ENCODE data around the gene RYR2. TPM values are rescaled to one million over a fixed set of nuclear protein-coding genes. Genes with fewer than 3 reads are reported as not detected.

Gene RYR2
- total and polyA plus RNA-seq, 2 of the 8 experiments (the other 6 are each of a cell fraction or from before 2014, with no cell fraction given), result 1.3 to 4.4 TPM

GRCh38 chr1:237239248-237239647 is 197.3 kb downstream of the RYR2 start:
- H3K9ac ChIP-seq (replicated peaks in 1 of 4; ENCODE audit: extremely low read depth in 1 of 4, low read depth in 3 of 4, low read length in 3 of 4), result 0 out of 7 replicates have a peak overlapping the region, but pooled peaks of 1 of the 4 experiments have one; percentile 12
- ChIA-PET CTCF (ENCODE audit: partially characterized antibody) (interaction anchor here (1.8 kb wide), 1 partner anchor 19 kb away, joined by 4 read pairs; no protein-coding TSS in a partner anchor), POLR2A (ENCODE audit: partially characterized antibody) (interaction anchor here (0.7 to 2.3 kb wide), 4 partner anchors 11 to 443 kb away, joined by 3 to 8 read pairs (median 3); no protein-coding TSS in a partner anchor)
- H3K4ac ChIP-seq (replicated peaks; ENCODE audit: insufficient read length, low read depth, low read length), result no peak overlapping the region
- H2BK5ac ChIP-seq (ENCODE audit: low read depth, low read length), result no peak overlapping the region
- H3K79me1 ChIP-seq (ENCODE audit: low read depth, low read length), result no peaks in the 10 kb centered on the region; the same call in 1 of the 2 replicates
- peak overlapping the region in 1 of 4 experiments; percentile 8; a peak in 1 of 8 replicates for H3K4me3 ChIP-seq (ENCODE audit: extremely low read depth in 1 of 4, insufficient read depth in 2 of 4, low read depth in 3 of 4, low read length in 4 of 4)
- no peaks in the 10 kb centered on the region for H3K23me2 ChIP-seq (ENCODE audit: low read depth, low read length)
- H3K27me3 ChIP-seq (replicated peaks in 1 of 4; ENCODE audit: control insufficient read depth in 3 of 4, extremely low read depth in 1 of 4, insufficient read depth in 3 of 4, low read length in 3 of 4), result no peaks in the 10 kb centered on the region
- peak overlapping the region; percentile 38 for H4K5ac ChIP-seq (ENCODE audit: insufficient read length, low read depth, low read length)
- H2BK120ac ChIP-seq (replicated peaks; ENCODE audit: low read depth, low read length), result no peak overlapping the region
- no peaks in the 10 kb centered on the region for H4K20me1 ChIP-seq (replicated peaks in 1 of 2; ENCODE audit: control insufficient read depth in 1 of 2, insufficient read depth in 2 of 2, low read length in 2 of 2)
- H3K36me3 ChIP-seq (ENCODE audit: control insufficient read depth in 2 of 4, insufficient read depth in 4 of 4, low read length in 3 of 4), result no peaks in the 10 kb centered on the region
- no peak overlapping the region for H2AK5ac ChIP-seq (ENCODE audit: low read depth, low read length)
- peak in 1 of 2 experiments; percentile 29 for DNase-seq (ENCODE audit: low read depth in 1 of 2, low spot score in 2 of 2)
- H4K91ac ChIP-seq (replicated peaks; ENCODE audit: insufficient read length, low read length), result no peak overlapping the region
- peaks cover 0 to 11% (median 2%) of the 10 kb centered on the region in 4 experiments; a peak in 2 of 7 replicates for H3K4me1 ChIP-seq (replicated peaks in 1 of 4; ENCODE audit: control insufficient read depth in 3 of 4, insufficient read depth in 4 of 4, low read length in 3 of 4)
- H3K18ac ChIP-seq (ENCODE audit: extremely low read depth, low read length), result no peak overlapping the region; the same call in 1 of the 2 replicates
- WGBS, 2 experiments (ENCODE audit: extremely low coverage in 1 of 2, insufficient coverage in 1 of 2, insufficient read length in 1 of 2, insufficient replicate concordance in 2 of 2, low coverage in 1 of 2, low lambda C conversion rate in 2 of 2, missing lambda C conversion rate in 1 of 2), result 49% methylated on average over 6 of the region's 6 CpGs; no CpG with 5 or more reads in 1 of the 2 experiments
- H3K4me2 ChIP-seq (ENCODE audit: insufficient read depth in 1 of 2, low read depth in 2 of 2, low read length in 2 of 2), result peak overlapping the region in 1 of 2 experiments; percentile 50; a peak in 2 of 4 replicates
- H3K23ac ChIP-seq (ENCODE audit: insufficient read length), result no peak overlapping the region
- no peak overlapping the region for H2BK15ac ChIP-seq (ENCODE audit: low read length)
- H2AFZ ChIP-seq (ENCODE audit: low read length), result no peak overlapping the region
- H3K9me3 ChIP-seq (ENCODE audit: insufficient read depth in 2 of 2, low read depth in 1 of 2, low read length in 1 of 2), result no peaks in the 10 kb centered on the region; a peak in 1 of 4 replicates
- H2BK12ac ChIP-seq (ENCODE audit: low read depth, low read length), result 0 out of 2 replicates have a peak overlapping the region, but pooled peaks have one; percentile 78
- H3K27ac ChIP-seq (ENCODE audit: low read depth, low read length), result peak overlapping the region; percentile 55; the same call in 1 of the 2 replicates
- H3K56ac ChIP-seq (replicated peaks; ENCODE audit: insufficient read length, low read depth, low read length), result no peak overlapping the region
- no peak overlapping the region for H3K14ac ChIP-seq (ENCODE audit: insufficient read length)
- H2BK20ac ChIP-seq (ENCODE audit: low read length), result no peak overlapping the region
- FAIRE-seq, result peak; percentile 80
- no peaks in the 10 kb centered on the region for H3K79me2 ChIP-seq (ENCODE audit: control insufficient read depth in 1 of 2, insufficient read depth in 2 of 2, low read length in 2 of 2)
- H4K8ac ChIP-seq (ENCODE audit: extremely low read depth, insufficient read depth, low read length), result no peak overlapping the region
- no peak for TF ChIP-seq FOSL1 (IDR thresholded peaks at IDR 0.05; ENCODE audit: insufficient read depth, low read depth, low read length)
- no peak for TF ChIP-seq MAFK (IDR thresholded peaks at IDR 0.05; ENCODE audit: low read depth, low read length)
- no peak for TF ChIP-seq SAP30 (IDR thresholded peaks at IDR 0.05; ENCODE audit: insufficient read depth, insufficient replicate concordance, low read length)
- TF ChIP-seq NRF1 (IDR thresholded peaks at IDR 0.05; ENCODE audit: low read depth, low read length), result no peak
- 0 out of 2 replicates have a peak, but pooled peaks have one; percentile 61 for TF ChIP-seq TCF12 (IDR thresholded peaks at IDR 0.05; ENCODE audit: low read depth, low read length)
- TF ChIP-seq CBX5 (IDR thresholded peaks at IDR 0.05; ENCODE audit: low read depth, low read length), result no peak
- TF ChIP-seq HDAC2 (IDR thresholded peaks at IDR 0.05; ENCODE audit: borderline replicate concordance in 1 of 2, low read depth in 2 of 2, low read length in 2 of 2), result peak in 1 of 2 experiments; percentile 35; a peak in 1 of 4 replicates
- TF ChIP-seq USF2 (IDR thresholded peaks at IDR 0.05; ENCODE audit: low read length), result no peak
- no peak for TF ChIP-seq SP1 (IDR thresholded peaks at IDR 0.05; ENCODE audit: low read depth, low read length)
- no peak for TF ChIP-seq EP300 (IDR thresholded peaks at IDR 0.05; ENCODE audit: borderline replicate concordance in 1 of 2, low read depth in 2 of 2, low read length in 2 of 2)
- no peak for TF ChIP-seq BACH1 (IDR thresholded peaks at IDR 0.05; ENCODE audit: low read length)
